ENCODE results near the gene SPEN. TPM values are rescaled to one million over a fixed set of nuclear protein-coding genes. Genes with fewer than 3 reads are reported as not detected.

Gene SPEN
- polyA plus RNA-seq, 4 donors = 50.3 to 64.7 (median 56.2) TPM

DNA sequence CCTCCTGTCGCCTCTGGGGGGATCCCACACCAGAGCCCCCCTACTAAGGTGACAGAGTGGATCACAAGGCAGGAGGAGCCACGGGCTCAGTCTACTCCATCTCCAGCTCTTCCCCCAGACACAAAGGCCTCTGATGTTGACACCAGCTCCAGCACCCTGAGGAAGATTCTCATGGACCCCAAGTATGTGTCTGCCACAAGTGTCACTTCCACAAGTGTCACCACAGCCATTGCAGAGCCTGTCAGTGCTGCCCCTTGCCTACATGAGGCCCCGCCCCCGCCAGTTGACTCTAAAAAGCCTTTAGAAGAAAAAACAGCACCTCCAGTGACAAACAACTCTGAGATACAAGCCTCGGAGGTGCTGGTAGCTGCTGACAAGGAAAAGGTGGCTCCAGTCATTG lies 86.2 kb downstream of the SPEN start:
- DNase-seq (ENCODE audit: low read depth in 4 of 4, low spot score in 3 of 4) = no peak

DNA sequence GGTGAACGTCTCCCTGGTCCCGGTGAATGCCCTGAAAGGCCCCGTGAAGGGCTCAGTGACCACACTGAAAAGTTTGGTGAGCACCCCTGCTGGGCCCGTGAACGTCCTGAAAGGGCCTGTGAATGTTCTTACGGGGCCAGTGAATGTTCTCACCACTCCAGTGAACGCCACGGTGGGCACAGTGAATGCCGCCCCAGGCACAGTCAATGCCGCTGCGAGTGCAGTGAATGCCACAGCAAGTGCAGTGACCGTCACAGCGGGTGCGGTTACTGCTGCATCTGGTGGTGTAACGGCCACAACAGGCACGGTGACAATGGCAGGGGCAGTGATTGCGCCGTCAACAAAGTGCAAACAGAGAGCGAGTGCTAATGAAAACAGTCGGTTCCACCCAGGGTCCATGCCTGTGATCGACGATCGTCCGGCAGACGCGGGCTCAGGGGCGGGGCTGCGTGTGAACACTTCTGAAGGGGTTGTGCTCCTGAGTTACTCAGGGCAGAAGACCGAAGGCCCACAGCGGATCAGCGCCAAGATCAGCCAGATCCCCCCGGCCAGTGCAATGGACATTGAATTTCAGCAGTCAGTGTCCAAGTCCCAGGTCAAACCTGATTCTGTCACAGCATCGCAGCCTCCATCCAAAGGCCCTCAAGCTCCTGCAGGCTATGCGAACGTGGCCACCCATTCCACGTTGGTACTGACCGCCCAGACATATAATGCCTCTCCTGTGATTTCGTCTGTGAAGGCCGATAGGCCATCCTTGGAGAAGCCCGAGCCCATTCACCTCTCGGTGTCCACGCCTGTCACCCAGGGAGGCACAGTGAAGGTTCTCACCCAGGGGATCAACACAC lies 86.9 kb downstream of the SPEN start:
- no peak for DNase-seq (ENCODE audit: low read depth in 4 of 4, low spot score in 3 of 4)

DNA sequence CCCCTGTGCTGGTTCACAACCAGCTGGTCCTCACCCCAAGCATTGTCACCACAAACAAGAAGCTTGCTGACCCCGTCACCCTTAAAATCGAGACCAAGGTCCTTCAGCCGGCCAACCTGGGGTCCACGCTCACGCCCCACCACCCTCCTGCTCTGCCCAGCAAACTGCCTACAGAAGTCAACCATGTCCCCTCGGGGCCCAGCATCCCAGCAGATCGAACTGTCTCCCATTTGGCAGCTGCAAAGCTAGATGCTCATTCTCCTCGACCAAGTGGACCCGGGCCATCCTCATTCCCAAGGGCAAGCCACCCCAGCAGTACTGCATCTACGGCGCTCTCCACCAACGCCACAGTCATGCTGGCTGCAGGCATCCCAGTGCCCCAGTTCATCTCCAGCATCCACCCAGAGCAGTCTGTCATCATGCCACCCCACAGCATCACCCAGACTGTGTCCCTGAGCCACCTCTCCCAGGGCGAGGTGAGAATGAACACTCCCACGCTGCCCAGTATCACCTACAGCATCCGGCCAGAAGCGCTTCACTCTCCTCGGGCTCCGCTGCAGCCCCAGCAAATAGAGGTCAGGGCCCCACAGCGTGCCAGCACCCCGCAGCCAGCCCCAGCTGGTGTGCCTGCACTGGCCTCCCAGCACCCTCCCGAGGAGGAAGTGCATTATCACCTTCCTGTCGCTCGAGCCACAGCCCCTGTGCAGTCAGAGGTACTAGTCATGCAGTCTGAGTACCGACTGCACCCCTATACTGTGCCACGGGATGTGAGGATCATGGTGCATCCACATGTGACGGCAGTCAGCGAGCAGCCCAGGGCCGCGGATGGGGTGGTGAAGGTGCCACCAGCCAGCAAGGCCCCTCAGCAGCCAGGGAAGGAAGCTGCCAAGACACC lies 87.8 kb downstream of the SPEN start:
- no peak for DNase-seq (ENCODE audit: low read depth in 4 of 4, low spot score in 3 of 4)

DNA sequence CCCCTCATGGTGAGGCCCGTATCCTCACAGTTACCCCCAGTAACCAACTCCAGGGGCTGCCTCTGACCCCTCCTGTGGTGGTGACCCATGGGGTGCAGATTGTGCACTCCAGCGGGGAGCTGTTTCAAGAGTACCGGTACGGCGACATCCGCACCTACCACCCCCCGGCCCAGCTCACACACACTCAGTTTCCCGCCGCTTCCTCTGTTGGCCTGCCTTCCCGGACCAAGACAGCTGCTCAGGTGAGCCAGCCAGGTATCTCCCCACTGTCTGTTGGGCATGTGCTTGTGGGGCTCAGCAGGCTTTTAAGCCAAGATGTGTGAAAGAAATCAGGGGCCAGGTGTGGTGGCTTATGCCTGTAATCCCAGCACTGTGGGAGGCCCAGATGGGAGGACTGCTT lies 88.5 kb downstream of the SPEN start:
- no peak for DNase-seq (ENCODE audit: low read depth in 4 of 4, low spot score in 3 of 4)

DNA sequence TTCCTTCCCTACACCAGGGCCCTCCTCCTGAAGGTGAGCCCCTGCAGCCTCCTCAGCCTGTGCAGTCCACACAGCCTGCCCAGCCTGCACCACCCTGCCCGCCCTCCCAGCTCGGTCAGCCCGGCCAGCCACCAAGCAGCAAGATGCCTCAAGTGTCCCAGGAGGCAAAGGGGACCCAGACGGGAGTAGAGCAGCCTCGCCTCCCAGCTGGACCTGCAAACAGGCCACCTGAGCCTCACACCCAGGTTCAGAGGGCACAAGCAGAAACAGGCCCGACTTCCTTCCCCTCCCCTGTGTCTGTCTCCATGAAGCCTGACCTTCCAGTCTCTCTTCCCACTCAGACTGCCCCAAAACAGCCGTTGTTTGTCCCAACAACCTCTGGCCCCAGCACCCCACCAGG lies 89.6 kb downstream of the SPEN start:
- DNase-seq (ENCODE audit: low read depth in 4 of 4, low spot score in 3 of 4) = no peak

DNA sequence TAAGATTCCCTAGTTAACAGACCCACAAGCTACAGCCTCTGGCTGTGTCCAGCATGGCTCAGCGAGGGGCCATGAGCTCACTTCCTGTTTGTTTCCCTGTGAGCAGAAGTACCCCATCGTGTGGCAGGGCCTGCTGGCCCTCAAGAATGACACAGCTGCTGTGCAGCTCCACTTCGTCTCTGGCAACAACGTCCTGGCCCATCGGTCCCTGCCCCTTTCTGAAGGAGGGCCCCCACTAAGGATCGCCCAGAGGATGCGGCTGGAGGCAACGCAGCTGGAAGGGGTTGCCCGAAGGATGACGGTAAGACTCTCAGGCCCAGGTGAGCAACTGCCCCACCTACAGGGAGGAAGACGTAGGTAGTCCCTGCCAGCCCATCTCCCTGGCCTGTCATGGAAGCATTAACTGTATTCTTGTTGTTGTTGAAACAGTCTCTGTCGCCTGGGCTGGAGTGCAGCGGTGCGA lies 90.2 kb downstream of the SPEN start:
- no peak for DNase-seq (ENCODE audit: low read depth in 4 of 4, low spot score in 3 of 4)

DNA sequence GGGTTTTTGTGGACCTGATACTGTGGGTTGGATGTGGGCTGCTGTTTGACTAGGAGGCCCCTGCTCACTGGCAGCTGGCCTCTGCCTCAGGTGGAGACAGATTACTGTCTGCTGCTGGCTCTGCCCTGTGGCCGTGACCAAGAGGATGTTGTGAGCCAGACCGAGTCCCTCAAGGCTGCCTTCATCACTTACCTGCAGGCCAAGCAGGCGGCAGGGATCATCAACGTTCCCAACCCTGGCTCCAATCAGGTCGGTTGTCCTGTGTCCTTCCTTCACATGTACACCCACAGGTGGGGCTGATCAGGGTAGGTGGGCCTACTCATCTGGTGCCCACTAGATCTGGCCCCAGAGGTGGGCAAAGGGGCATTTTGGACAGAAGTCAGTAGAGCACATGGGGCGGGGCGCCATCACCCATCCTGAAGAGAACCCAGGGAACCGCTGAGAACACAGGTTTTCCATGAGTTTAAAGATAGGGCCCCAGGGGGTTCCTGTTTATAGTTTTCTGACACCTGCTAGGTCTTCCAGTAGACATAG lies 91.2 kb downstream of the SPEN start:
- DNase-seq (ENCODE audit: low read depth in 4 of 4, low spot score in 3 of 4) = no peak

DNA sequence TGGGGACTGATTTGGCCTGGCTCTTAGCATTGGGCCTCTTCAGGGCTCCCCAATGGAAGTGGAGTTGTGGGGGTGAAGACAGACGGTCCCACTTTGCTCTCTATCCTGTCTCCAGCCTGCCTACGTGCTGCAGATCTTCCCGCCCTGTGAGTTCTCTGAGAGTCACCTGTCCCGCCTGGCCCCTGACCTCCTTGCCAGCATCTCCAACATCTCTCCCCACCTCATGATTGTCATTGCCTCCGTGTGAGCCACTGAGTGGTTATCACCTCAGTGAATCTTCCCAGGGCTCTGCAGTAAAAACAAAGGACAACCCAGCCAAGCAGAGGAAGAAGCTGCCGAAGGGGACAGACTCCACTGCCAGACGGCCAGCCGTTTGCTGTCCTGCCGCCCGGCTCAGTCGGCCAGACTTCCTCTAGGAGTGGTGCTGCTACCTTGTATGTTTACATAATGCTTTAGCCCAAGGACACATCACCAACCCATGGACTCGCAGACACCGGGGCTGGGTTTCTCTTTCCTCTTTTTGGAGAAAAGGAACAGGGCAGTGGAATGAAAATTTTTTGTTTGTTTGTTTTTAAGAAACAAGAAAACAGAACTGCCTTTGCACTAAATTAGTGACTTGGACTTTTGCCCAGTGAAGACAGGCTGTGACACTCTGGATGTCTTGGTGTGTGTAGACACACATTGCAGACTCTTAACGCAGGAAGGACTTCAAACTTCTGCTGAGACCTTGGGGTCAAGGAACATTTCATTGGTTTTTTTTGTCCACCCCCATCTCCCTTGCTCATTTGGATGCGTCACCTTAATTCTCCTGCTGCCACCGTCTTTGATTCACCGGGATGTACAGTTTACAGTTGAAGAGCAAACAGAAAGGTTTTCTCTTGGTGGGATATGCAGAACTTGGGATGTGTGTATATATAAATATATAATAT lies 91.9 kb downstream of the SPEN start:
- no peak for DNase-seq (ENCODE audit: low read depth in 4 of 4, low spot score in 3 of 4)

DNA sequence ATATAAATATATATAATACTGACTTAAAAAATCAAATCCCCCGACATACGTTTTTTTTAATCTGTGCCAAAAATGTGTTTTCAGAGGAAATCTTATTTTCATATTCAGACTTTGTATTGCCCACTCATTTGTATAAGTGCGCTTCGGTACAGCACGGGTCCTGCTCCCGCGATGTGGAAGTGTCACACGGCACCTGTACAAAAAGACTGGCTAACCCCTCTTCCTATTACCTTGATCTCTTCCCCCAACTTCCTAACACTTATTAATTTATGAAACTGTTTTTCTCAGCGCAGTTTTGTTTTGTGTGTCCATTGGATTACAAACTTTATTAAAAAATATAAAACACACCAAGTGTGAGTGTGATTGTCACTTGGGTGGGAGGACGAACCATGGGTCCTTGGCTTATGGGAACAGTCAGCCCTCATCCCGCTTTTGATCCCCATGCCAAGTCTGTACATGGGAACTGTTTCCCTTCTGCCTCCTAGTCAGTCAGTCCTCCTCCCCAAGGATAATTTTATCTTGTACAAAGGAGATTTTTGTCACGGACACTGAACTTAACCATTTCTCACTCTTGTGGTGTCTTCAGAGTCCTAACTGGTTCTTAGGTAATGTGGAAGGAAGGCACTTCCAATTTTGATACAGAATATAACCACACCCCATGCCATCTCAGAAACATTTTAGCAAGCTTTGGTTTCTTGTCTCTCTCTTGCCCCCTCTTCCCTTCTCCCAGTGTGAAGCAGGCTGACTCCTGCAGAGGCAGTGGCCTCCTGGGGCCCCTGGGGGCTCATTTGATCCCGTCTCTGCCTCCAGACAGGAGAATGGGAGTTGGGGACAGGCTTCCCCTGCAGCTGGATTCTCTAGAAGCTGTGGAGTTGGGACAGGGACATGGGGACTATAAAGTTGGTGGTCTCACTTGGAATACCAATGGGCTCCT lies 92.9 kb downstream of the SPEN start:
- no peak for DNase-seq (ENCODE audit: low read depth in 4 of 4, low spot score in 3 of 4)

DNA sequence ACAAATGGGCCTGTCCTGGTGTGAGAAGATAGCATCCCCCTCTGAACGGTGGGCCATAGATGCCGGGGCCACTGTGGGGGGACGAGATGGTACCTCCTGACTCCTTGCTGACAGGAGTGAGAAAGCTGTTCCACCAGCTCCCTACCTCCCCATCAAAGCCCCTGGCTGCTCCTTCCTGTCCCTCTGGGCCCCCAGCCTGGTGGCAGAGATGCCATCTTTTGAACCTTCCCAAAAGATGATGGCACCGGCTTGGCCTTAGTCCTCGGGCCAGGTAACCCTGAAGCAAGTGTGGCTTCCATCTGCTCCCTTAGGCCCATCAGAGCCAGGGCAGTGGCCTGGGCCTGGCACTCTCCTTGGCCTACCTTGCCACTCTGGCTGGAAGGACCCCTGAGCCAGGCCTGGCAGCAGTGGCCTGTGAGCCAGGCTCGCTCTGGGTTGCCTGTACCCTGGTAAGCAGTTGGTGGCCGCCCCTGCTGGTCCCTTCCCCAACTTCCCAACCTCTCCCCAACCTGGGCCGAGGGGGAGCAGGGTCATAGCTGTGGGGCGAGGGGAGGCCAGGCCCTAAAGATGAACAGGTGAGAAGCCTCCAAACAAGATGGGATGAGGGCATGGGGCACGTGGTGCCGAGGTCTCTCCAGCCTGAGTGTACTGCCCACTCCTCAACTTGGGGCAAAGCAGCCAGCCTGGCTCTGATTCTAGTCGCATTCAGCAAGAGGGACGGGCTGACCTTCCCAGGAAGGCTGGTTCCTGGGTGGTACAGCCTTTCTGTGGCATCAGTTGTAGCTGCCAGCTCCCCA lies 93.7 kb downstream of the SPEN start:
- no peak for DNase-seq (ENCODE audit: low read depth in 4 of 4, low spot score in 3 of 4)

DNA sequence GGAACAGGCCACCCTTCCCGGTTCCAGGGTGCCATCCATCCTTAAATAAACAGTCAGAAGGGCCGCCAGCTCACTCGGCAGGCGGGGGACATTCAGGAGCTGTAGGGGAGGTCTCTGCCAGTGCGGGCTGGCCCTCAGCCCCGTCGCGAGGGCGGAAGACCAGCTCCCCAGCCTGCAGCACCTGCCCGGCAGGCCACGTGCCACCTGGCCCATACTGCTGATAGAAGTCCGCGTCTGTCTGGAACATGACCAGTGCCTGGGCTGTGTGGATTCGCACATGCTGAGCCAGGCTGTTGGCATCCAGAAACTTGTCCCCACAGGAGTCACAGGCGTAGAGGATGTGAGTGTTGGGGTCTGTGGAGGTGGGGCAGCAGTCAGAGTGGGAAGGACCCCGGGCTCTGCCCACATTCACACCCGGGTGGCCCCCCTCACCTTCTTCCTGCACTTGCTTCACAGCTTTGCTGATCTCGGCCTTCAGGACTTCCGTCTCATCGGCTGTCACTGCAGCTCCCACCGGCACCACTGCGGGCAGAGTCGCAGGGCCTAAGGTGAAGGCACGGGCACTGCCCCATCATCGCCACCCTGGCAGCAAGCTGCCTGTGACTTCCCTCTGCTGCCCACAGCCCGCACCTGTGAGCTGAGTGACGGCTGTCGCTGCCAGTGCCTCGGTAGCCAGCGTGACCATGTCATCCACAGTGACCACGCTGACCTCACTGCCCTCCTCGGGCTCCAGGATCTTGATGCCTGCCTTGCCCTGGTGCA lies 94.6 kb downstream of the SPEN start:
- DNase-seq (ENCODE audit: low read depth in 4 of 4, low spot score in 3 of 4) = no peak

DNA sequence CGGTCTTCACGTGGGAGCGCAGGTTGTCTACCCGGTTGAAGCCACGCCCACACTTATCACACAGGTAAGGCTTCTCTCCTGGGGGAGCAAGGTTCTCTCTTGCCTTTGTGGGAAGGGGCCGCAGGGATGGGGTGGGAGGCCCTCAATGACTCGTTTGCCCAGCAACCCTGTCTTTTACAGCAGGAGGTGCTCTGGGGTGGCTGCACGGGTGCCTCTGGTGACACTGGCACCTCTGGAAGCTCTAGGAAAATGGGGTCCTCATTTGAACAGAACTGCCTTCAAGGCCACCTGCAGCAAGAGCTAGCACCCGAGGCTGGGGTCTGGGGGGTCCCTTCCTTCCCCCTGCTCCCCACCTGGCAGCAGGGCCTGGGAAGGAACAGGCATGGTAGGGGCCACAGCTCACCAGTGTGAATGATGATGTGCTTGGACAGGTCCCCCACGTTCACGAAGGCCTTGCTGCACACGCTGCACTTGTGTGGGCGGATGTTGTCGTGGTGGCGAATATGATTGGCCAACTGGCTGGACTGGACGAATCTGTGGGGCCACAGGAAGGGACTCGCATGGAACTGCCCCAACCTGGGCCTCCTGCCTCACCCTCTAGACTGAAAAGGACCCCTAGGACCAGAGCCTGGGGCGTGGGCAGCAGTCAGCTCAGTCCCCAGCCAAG lies 95.3 kb downstream of the SPEN start:
- no peak for DNase-seq (ENCODE audit: low read depth in 4 of 4, low spot score in 3 of 4)

DNA sequence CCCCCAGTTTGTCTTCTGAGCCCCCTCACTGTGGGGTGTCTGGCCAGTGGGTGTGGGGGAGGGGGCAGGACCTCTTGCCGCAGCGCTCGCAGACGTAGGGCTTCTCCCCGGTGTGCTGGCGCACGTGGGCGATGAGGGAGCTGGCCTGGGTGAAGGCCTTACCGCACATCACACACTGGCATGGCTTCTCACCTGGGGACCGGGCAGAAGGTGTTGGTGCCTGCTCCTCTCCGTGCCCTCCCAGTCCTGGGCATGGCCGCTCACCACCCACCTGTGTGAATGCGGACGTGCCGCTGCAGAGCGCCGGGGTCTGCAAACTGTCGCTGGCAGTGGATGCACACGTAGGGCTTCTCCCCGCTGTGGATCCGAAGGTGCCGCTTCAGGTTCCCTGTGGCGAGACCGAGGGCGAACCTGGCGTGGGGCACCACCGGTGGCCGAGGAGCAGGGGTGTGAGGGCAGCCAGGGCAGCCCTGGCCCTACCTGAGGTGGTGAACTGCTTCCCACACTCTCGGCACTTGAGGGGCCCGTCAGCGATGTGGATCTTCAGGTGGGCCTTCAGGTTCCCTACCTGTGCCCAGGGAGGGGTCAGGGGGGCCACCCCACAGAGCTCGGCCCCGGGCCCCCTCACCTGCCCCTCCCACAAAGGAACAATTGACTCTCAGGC lies 96.0 kb downstream of the SPEN start:
- DNase-seq (ENCODE audit: low read depth in 4 of 4, low spot score in 3 of 4) = no peak

DNA sequence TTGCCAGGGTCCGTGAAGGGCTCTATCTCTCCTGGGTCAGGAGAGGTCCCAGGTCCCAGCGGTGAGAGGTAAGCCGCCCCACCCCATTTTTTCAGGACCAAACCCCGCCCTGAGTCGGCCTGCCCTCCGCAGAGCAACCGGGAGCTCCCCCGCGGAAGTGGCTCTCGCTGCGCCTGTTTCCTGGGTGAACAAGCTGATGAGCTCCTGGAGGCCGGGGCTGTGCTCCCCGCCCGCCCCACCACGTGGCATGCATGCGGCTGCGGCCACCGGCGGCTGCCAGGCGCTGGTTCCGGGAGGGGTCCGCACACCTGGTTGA lies 96.4 kb downstream of the SPEN start:
- DNase-seq (ENCODE audit: low read depth in 4 of 4, low spot score in 3 of 4) = no peak

DNA sequence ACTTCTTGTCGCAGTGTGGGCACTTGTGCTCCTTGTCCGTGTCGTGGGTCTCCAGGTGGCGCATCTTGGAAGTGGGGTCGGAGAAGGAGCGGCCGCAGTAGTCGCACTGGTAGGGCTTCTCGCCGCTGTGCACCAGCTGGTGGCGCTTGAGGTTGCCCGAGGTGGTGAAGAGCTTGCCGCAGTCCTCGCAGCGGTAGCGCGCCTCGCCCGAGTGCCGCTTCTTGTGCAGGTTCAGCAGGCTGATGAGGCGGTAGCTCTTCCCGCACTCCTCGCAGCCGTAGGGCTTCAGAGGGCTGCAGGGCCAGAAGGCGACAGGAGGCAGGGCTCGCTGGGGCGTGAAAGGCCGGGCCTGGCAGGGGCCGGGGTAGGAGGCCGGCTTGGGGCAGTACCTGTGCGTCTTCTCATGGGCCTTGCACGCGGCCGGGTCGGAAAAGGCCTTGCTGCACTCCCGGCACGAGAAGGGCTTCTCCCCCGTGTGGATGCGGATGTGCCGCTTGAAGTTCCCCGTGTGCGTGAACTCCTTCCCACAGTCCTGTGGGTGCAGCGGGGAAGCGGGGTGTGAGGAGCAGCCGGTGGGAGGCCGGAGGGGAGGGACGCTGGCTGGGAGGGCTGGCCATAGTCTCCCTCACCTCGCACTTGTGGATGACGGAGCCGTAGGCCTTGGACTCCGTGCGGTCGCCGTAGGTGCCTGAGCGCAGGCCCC lies 97.0 kb downstream of the SPEN start:
- DNase-seq (ENCODE audit: low read depth in 4 of 4, low spot score in 3 of 4) = no peak

Measured in left renal pelvis (tissue), 4 donors.